Amniotic stem cell (primary cell): Measurements from ENCODE around the gene BATF.

Experiments
- DNase-seq: peaks from one replicate; lab custom pipeline; 2025; lab: John Stamatoyannopoulos, UW

BATF gene

GRCh38 chr14:75533791-75534555, 11.7 kb downstream of the BATF start:
- no peak for DNase-seq

- DNase-seq = no peak
Measured at GRCh38 chr14:75535164-75535898, 13.1 kb downstream of the BATF start.

GRCh38 chr14:75537071-75537470, 14.8 kb downstream of the BATF start:
- no peak for DNase-seq

- DNase-seq = no peak
Measured at GRCh38 chr14:75539162-75539560, 16.9 kb downstream of the BATF start.

GRCh38 chr14:75539561-75540478, 17.6 kb downstream of the BATF start:
- DNase-seq = no peak

- DNase-seq = no peak
Measured at GRCh38 chr14:75540479-75540851, 18.2 kb downstream of the BATF start.

GRCh38 chr14:75542588-75543091, 20.4 kb downstream of the BATF start:
- DNase-seq = no peak

GRCh38 chr14:75543253-75543652, 21.0 kb downstream of the BATF start:
- DNase-seq = no peak

GRCh38 chr14:75543786-75544185, 21.5 kb downstream of the BATF start:
- DNase-seq = no peak

GRCh38 chr14:75545907-75546306, 23.6 kb downstream of the BATF start:
- no peak for DNase-seq

GRCh38 chr14:75547552-75548250, 25.4 kb downstream of the BATF start:
- no peak for DNase-seq

- DNase-seq = no peak
Measured at GRCh38 chr14:75548544-75548943, 26.3 kb downstream of the BATF start.

GRCh38 chr14:75549169-75549568, 26.9 kb downstream of the BATF start:
- DNase-seq = no peak

- DNase-seq = no peak
Measured at GRCh38 chr14:75551021-75551420, 28.8 kb downstream of the BATF start.

- DNase-seq = no peak
Measured at GRCh38 chr14:75553157-75553556, 30.9 kb downstream of the BATF start.

- DNase-seq = no peak
Measured at GRCh38 chr14:75553761-75554364, 31.6 kb downstream of the BATF start.

- DNase-seq = no peak
Measured at GRCh38 chr14:75554482-75554881, 32.2 kb downstream of the BATF start.

GRCh38 chr14:75558440-75558839, 36.2 kb downstream of the BATF start:
- DNase-seq = no peak

GRCh38 chr14:75559045-75559444, 36.8 kb downstream of the BATF start:
- no peak for DNase-seq

GRCh38 chr14:75559451-75560222, 37.4 kb downstream of the BATF start:
- no peak for DNase-seq
